ENCODE measurements around the gene APEX1.

- TF ChIP-seq CTCF (IDR thresholded peaks at IDR 0.05; ENCODE audit: insufficient read depth, low read length) (no peak), POLR2AphosphoS5 (IDR thresholded peaks at IDR 0.05; ENCODE audit: low read depth) (peak; percentile 99), REST (IDR thresholded peaks at IDR 0.05; ENCODE audit: insufficient replicate concordance, low read depth) (peak; percentile 54)
Observed at GRCh38 chr14:20469242-20469889, 14.3 kb downstream of the APEX1 start, which contains the start of gene PNP.

All from HL-60 (cell line).